IPS-NIHi7 (cell line): ENCODE data around the gene PNKP.

Source experiments
- DNase-seq: peaks from one replicate; pipeline ENCODE4 v3.0.0; 2012; ENCODE audit warnings: mixed read lengths; ENCODE audit errors: extremely low spot score

PNKP gene

GRCh38 chr19:49847731-49848696 lies 19.4 kb downstream of the PNKP start:
- no peak for DNase-seq

GRCh38 chr19:49846408-49846807 lies 21.0 kb downstream of the PNKP start:
- DNase-seq = no peak

- DNase-seq = no peak
These were observed 22.0 kb downstream of the PNKP start for GRCh38 chr19:49845414-49845813.

- DNase-seq = no peak
These were observed 23.0 kb downstream of the PNKP start for GRCh38 chr19:49844138-49845095.

- DNase-seq = no peak
These were observed 24.1 kb downstream of the PNKP start for GRCh38 chr19:49843265-49843664.

GRCh38 chr19:49840736-49841249 lies 26.6 kb downstream of the PNKP start:
- no peak for DNase-seq

- no peak for DNase-seq
These were observed 27.1 kb downstream of the PNKP start for GRCh38 chr19:49840321-49840720.

GRCh38 chr19:49839713-49840112 lies 27.7 kb downstream of the PNKP start:
- DNase-seq = no peak

GRCh38 chr19:49838885-49839588 lies 28.3 kb downstream of the PNKP start:
- no peak for DNase-seq

- DNase-seq = no peak
These were observed 30.0 kb downstream of the PNKP start for GRCh38 chr19:49837425-49837824.

GRCh38 chr19:49837009-49837310 lies 30.4 kb downstream of the PNKP start:
- DNase-seq = no peak

- DNase-seq = no peak
These were observed 31.0 kb downstream of the PNKP start for GRCh38 chr19:49836176-49837008.

GRCh38 chr19:49835562-49835961 lies 31.8 kb downstream of the PNKP start:
- no peak for DNase-seq

GRCh38 chr19:49833599-49833998 lies 33.8 kb downstream of the PNKP start:
- DNase-seq = no peak

- DNase-seq = no peak
These were observed 34.8 kb downstream of the PNKP start for GRCh38 chr19:49832556-49832955.

- DNase-seq = no peak
These were observed 35.8 kb downstream of the PNKP start for GRCh38 chr19:49831592-49831991.

GRCh38 chr19:49830766-49831165 lies 36.6 kb downstream of the PNKP start:
- no peak for DNase-seq

- no peak for DNase-seq
These were observed 37.7 kb downstream of the PNKP start for GRCh38 chr19:49829721-49830120.

- DNase-seq = no peak
These were observed 38.2 kb downstream of the PNKP start for GRCh38 chr19:49829200-49829599.

- no peak for DNase-seq
These were observed 40.3 kb downstream of the PNKP start for GRCh38 chr19:49827034-49827433.

GRCh38 chr19:49824662-49825061 lies 42.7 kb downstream of the PNKP start:
- no peak for DNase-seq
